ENCODE measurements around the gene SCN4B. TPM values are rescaled to one million over a fixed set of nuclear protein-coding genes. Genes with fewer than 3 reads are reported as not detected.

The SCN4B gene
- total RNA-seq, 1 experiment from 2014 or later, result 0.33 TPM

DNA sequence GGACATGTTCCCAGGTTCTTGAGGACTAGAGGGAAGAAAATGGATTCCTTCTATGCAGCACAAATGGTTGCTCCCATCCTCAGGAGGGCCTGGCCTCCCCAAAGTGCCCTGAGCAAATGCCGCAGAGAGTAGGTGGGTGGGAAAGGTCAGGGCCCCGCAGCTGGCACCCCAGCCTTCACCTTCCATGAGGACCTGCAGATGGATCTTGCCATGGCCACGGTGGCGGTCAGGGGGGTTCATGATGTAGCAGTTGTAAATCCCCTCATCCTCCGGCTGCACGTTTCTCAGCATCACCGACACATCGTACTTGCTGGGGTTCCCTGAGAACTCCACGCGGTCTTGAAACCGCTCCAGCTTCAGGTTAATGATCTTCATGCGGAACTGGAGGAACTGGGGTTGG is 15.3 kb upstream of the SCN4B start:
- Histone ChIP-seq H3K27ac (ENCODE audit: low read length) (no peak overlapping the region), H3K36me3 (ENCODE audit: control insufficient read depth, insufficient read depth, low read length) (no peaks in the 10 kb centered on the region), H3K9me3 (ENCODE audit: control insufficient read depth, insufficient read depth, low read depth, low read length) (no peaks in the 10 kb centered on the region), H3K27me3 (ENCODE audit: control insufficient read depth, insufficient read depth, low read length) (peaks cover 12% of the 10 kb centered on the region), H3K4me3 (ENCODE audit: low read depth in 2 of 2, low read length in 2 of 2) (no peak overlapping the region), H3K4me1 (ENCODE audit: control insufficient read depth, insufficient read depth, low read length) (no peaks in the 10 kb centered on the region)
- no peak for TF ChIP-seq POLR2AphosphoS5 (IDR thresholded peaks at IDR 0.05; ENCODE audit: low read depth, low read length)
- TF ChIP-seq, protein P1, sequence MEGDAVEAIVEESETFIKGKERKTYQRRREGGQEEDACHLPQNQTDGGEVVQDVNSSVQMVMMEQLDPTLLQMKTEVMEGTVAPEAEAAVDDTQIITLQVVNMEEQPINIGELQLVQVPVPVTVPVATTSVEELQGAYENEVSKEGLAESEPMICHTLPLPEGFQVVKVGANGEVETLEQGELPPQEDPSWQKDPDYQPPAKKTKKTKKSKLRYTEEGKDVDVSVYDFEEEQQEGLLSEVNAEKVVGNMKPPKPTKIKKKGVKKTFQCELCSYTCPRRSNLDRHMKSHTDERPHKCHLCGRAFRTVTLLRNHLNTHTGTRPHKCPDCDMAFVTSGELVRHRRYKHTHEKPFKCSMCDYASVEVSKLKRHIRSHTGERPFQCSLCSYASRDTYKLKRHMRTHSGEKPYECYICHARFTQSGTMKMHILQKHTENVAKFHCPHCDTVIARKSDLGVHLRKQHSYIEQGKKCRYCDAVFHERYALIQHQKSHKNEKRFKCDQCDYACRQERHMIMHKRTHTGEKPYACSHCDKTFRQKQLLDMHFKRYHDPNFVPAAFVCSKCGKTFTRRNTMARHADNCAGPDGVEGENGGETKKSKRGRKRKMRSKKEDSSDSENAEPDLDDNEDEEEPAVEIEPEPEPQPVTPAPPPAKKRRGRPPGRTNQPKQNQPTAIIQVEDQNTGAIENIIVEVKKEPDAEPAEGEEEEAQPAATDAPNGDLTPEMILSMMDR (IDR thresholded peaks at IDR 0.05), result no peak
- no peak for TF ChIP-seq TCF7L2 (IDR thresholded peaks at IDR 0.05; ENCODE audit: low read depth, low read length)
- TF ChIP-seq SIN3A (IDR thresholded peaks at IDR 0.05; ENCODE audit: borderline replicate concordance, insufficient read depth, low read depth, low read length), result no peak
- TF ChIP-seq, protein P2, sequence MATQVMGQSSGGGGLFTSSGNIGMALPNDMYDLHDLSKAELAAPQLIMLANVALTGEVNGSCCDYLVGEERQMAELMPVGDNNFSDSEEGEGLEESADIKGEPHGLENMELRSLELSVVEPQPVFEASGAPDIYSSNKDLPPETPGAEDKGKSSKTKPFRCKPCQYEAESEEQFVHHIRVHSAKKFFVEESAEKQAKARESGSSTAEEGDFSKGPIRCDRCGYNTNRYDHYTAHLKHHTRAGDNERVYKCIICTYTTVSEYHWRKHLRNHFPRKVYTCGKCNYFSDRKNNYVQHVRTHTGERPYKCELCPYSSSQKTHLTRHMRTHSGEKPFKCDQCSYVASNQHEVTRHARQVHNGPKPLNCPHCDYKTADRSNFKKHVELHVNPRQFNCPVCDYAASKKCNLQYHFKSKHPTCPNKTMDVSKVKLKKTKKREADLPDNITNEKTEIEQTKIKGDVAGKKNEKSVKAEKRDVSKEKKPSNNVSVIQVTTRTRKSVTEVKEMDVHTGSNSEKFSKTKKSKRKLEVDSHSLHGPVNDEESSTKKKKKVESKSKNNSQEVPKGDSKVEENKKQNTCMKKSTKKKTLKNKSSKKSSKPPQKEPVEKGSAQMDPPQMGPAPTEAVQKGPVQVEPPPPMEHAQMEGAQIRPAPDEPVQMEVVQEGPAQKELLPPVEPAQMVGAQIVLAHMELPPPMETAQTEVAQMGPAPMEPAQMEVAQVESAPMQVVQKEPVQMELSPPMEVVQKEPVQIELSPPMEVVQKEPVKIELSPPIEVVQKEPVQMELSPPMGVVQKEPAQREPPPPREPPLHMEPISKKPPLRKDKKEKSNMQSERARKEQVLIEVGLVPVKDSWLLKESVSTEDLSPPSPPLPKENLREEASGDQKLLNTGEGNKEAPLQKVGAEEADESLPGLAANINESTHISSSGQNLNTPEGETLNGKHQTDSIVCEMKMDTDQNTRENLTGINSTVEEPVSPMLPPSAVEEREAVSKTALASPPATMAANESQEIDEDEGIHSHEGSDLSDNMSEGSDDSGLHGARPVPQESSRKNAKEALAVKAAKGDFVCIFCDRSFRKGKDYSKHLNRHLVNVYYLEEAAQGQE (IDR thresholded peaks at IDR 0.05; ENCODE audit: insufficient read depth in 1 of 2, low read depth in 2 of 2, low read length in 1 of 2), result no peak
- intact Hi-C loops (cut with micrococcal nuclease; ENCODE audit: unreplicated experiment), result no loop called here
- ChIA-PET POLR2A (no interaction called here), CTCF (interaction anchor here (0.7 to 1.0 kb wide), 2 partner anchors 11 to 15 kb away, joined by 3 to 4 read pairs; partner anchors contain the start of gene SCN4B)
- in situ Hi-C loops (cut with HindIII; ENCODE audit: low pct_unique_long_range_greater_than_20kb, low sequenced_read_pairs), result no loop called here
- BruUV-seq (replicated peaks), result no TSS peak
- ATAC-seq (no peak), DNase-seq (ENCODE audit: low read depth, low spot score) (no peak)

DNA sequence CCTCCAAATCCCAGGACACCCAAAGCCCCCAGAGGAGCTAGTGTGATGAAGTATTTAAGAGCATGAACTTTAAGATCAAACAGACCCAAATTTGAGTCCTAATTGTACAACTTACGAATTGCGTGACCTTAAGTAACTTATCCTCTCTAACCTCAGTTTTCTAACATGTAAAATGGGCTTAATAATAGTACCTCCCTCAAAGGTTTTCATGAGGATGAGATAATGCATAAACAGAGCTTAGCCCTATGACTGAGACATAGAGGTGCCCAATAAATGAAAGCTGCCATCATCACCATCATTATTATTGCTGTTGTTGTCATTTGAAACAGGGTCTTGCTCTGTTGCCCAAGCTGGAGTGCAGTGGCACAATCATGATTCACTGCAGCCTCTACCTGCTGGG is 14.6 kb upstream of the SCN4B start:
- ChIA-PET POLR2A (no interaction called here), CTCF (interaction anchor here (0.6 to 1.0 kb wide), 3 partner anchors 10 to 14 kb away, joined by 3 to 5 read pairs (median 4); partner anchors contain the start of gene SCN4B)
- TF ChIP-seq, protein P2 (IDR thresholded peaks at IDR 0.05; ENCODE audit: insufficient read depth in 1 of 2, low read depth in 2 of 2, low read length in 1 of 2), result no peak
- TF ChIP-seq SIN3A (IDR thresholded peaks at IDR 0.05; ENCODE audit: borderline replicate concordance, insufficient read depth, low read depth, low read length), result no peak
- TF ChIP-seq POLR2AphosphoS5 (IDR thresholded peaks at IDR 0.05; ENCODE audit: low read depth, low read length), result no peak
- TF ChIP-seq, protein P1 (IDR thresholded peaks at IDR 0.05), result no peak
- TF ChIP-seq TCF7L2 (IDR thresholded peaks at IDR 0.05; ENCODE audit: low read depth, low read length), result no peak
- intact Hi-C loops (cut with micrococcal nuclease; ENCODE audit: unreplicated experiment) (no loop called here), in situ Hi-C loops (cut with HindIII; ENCODE audit: low pct_unique_long_range_greater_than_20kb, low sequenced_read_pairs) (no loop called here)
- Histone ChIP-seq H3K27me3 (ENCODE audit: control insufficient read depth, insufficient read depth, low read length) (peaks cover 12% of the 10 kb centered on the region), H3K36me3 (ENCODE audit: control insufficient read depth, insufficient read depth, low read length) (no peaks in the 10 kb centered on the region), H3K4me3 (ENCODE audit: low read depth in 2 of 2, low read length in 2 of 2) (no peak overlapping the region), H3K4me1 (ENCODE audit: control insufficient read depth, insufficient read depth, low read length) (no peaks in the 10 kb centered on the region), H3K9me3 (ENCODE audit: control insufficient read depth, insufficient read depth, low read depth, low read length) (no peaks in the 10 kb centered on the region), H3K27ac (ENCODE audit: low read length) (no peak overlapping the region)
- DNase-seq (ENCODE audit: low read depth, low spot score) (no peak), ATAC-seq (no peak)
- BruUV-seq (replicated peaks), result no TSS peak
